HepG2 (cell line): ENCODE data around the gene STPG4. TPM values are rescaled to one million over a fixed set of nuclear protein-coding genes. Genes with fewer than 3 reads are reported as not detected.

Experiments
- AHDC1 ChIP-seq: sonication (generic); formaldehyde crosslinking; IDR thresholded peaks from 2 replicates; pipeline ENCODE4 v1.5.1; 2020; ENCODE audit warnings: mild to moderate bottlenecking, missing genetic modification reagents, borderline replicate concordance
- ATF3 ChIP-seq: sonication (generic); formaldehyde crosslinking; IDR thresholded peaks from 2 replicates; pipeline ENCODE4 v1.4.0; 2020; ENCODE audit warnings: missing genetic modification reagents
- CBX5 ChIP-seq: sonication (generic); formaldehyde crosslinking; IDR thresholded peaks from 2 replicates; pipeline ENCODE4 v1.4.0; 2020; ENCODE audit warnings: missing genetic modification reagents, borderline replicate concordance
- DNMT1 ChIP-seq: sonication (generic); formaldehyde crosslinking; IDR thresholded peaks from 2 replicates; pipeline ENCODE4 v1.5.1; 2020; ENCODE audit warnings: mild to moderate bottlenecking, missing genetic modification reagents
- ETS1 ChIP-seq: sonication (generic); formaldehyde crosslinking; IDR thresholded peaks from 2 replicates; pipeline ENCODE4 v1.4.0; 2020; ENCODE audit warnings: missing genetic modification reagents
- ETV5 ChIP-seq: IDR thresholded peaks from 2 replicates; pipeline ENCODE4 v1.6.1; 2018; ENCODE audit warnings: missing biosample characterization, missing genetic modification reagents, inconsistent platforms, borderline replicate concordance
- GATAD2A ChIP-seq: IDR thresholded peaks from 2 replicates; pipeline ENCODE4 v1.6.1; 2016
- IRF1 ChIP-seq: sonication (generic); formaldehyde crosslinking; IDR thresholded peaks from 2 replicates; pipeline ENCODE4 v1.4.0; 2020; ENCODE audit warnings: low read depth, mild to moderate bottlenecking, missing genetic modification reagents
- JUN ChIP-seq: sonication (generic); formaldehyde crosslinking; IDR thresholded peaks from 2 replicates; pipeline ENCODE4 v1.4.0; 2020; ENCODE audit warnings: mild to moderate bottlenecking, missing genetic modification reagents
- KDM5A ChIP-seq: fragments of 200-600 bp; sonication (generic); IDR thresholded peaks from 2 replicates; pipeline ENCODE4 v1.7.0; 2018; ENCODE audit warnings: antibody characterized with exemption, mild to moderate bottlenecking, low read length, borderline replicate concordance
- KLF9 ChIP-seq: IDR thresholded peaks from 2 replicates; pipeline ENCODE4 v1.6.1; 2016; ENCODE audit warnings: low read depth
- KMT2B ChIP-seq: IDR thresholded peaks from 2 replicates; pipeline ENCODE4 v1.6.1; 2016; ENCODE audit warnings: missing genetic modification reagents, missing compliant biosample characterization
- ONECUT2 ChIP-seq: sonication (generic); formaldehyde crosslinking; IDR thresholded peaks from 2 replicates; pipeline ENCODE4 v1.4.0; 2020; ENCODE audit warnings: missing genetic modification reagents
- ZBTB7A ChIP-seq: sonication (generic); formaldehyde crosslinking; IDR thresholded peaks from 2 replicates; pipeline ENCODE4 v1.8.0; 2022; ENCODE audit warnings: mild to moderate bottlenecking, missing genetic modification reagents
- ZKSCAN1 ChIP-seq: fragments of 150-350 bp; IDR thresholded peaks from 2 replicates; pipeline ENCODE4 v1.6.1; 2014; ENCODE audit warnings: low read length
- ZNF275 ChIP-seq: sonication (generic); formaldehyde crosslinking; IDR thresholded peaks from 2 replicates; pipeline ENCODE4 v1.8.0; 2022; ENCODE audit warnings: missing genetic modification reagents, mild to moderate bottlenecking, inconsistent platforms, borderline replicate concordance
- ZNF337 ChIP-seq: sonication (generic); formaldehyde crosslinking; IDR thresholded peaks from 2 replicates; pipeline ENCODE4 v1.5.1; 2020; ENCODE audit warnings: missing genetic modification reagents, low read depth, mild to moderate bottlenecking, borderline replicate concordance
- ZNF761 ChIP-seq: sonication (generic); formaldehyde crosslinking; conservative IDR thresholded peaks from 2 replicates; pipeline ENCODE4 v1.4.0; 2020; ENCODE audit warnings: mild to moderate bottlenecking, missing genetic modification reagents
- ZSCAN21 ChIP-seq: sonication (generic); formaldehyde crosslinking; IDR thresholded peaks from 2 replicates; pipeline ENCODE4 v1.8.0; 2022; ENCODE audit warnings: mild to moderate bottlenecking, missing genetic modification reagents, moderate library complexity, borderline replicate concordance
- polyA plus RNA-seq, 8 experiments: library from polyadenylated mRNA; depleted of rRNA in 3 of 8; stranded (reverse) in 7 of 8; unstranded in 1 of 8; fragments of >200 nt; fragmentation: Illumina TruSeq in 4 of 8; extraction: Trizol in 4 of 8; gene quantifications; 2 replicates each; pipeline versions ENCODE4 v1.2.1 to v1.2.3, GENCODE V29; 2011 to 2016; ENCODE audit warnings: low read depth in 4 of 8, missing spikeins in 1 of 8, mixed read lengths in 1 of 8; ENCODE audit not compliant: insufficient read depth in 1 of 8
- total RNA-seq, 5 experiments: library from RNA; depleted of rRNA; stranded (reverse); fragments of >200 nt; fragmentation: Illumina TruSeq; extraction: Trizol; gene quantifications; 2 replicates each; pipeline ENCODE4 v1.2.3, GENCODE V29; 2016; ENCODE audit warnings: low read depth in 1 of 5

Gene STPG4
- total and polyA plus RNA-seq, 2 of the 13 experiments (the other 11 are each of a cell fraction or from before 2014, with no cell fraction given) = 0.11 to 0.15 TPM

- TF ChIP-seq ZNF761 (CRISPR knock-in tag) (0 out of 2 replicates have a peak, but pooled peaks have one; percentile 34), ZNF337 (CRISPR knock-in tag) (no peak), ETV5 (CRISPR knock-in tag) (peak; percentile 58; the same call in 1 of the 2 replicates), KDM5A (no peak), ONECUT2 (CRISPR knock-in tag) (no peak), ZNF275 (CRISPR knock-in tag) (no peak), DNMT1 (CRISPR knock-in tag) (no peak), KLF9 (CRISPR knock-in tag) (no peak), ETS1 (CRISPR knock-in tag) (no peak), CBX5 (no peak; the same call in 1 of the 2 replicates), ATF3 (CRISPR knock-in tag) (no peak), AHDC1 (CRISPR knock-in tag) (0 out of 2 replicates have a peak, but pooled peaks have one; percentile 39), ZSCAN21 (no peak), JUN (CRISPR knock-in tag) (no peak), ZKSCAN1 (no peak), GATAD2A (peak; percentile 95), ZBTB7A (CRISPR knock-in tag) (no peak), KMT2B (CRISPR knock-in tag) (no peak), IRF1 (CRISPR knock-in tag) (no peak)
Observed at GRCh38 chr2:47067788-47068407, 87.2 kb downstream of the STPG4 start (continued).
